ENCODE results near the gene PSAP.

DNA sequence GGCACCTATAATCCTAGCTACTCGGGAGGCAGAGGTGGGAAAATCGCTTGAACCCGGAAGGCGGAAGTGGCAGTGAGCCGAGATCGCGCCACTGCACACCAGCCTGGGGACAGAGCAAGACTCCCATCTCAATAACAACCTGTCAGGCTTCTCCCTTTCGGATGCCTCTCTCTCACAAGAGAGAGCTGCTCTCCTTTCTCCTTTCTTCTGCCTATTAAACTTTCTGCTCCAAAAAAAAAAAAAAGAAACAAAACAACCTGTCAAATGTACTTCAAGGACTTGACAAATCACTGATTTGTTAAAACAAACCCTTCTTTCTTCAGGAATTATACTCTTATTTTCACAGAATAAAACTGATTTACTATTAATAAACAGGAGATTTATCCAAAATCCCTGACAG is 3.6 kb downstream of the PSAP start:
- no peak for TF ChIP-seq POLR2A (IDR thresholded peaks at IDR 0.05)
- TF ChIP-seq, protein P1, sequence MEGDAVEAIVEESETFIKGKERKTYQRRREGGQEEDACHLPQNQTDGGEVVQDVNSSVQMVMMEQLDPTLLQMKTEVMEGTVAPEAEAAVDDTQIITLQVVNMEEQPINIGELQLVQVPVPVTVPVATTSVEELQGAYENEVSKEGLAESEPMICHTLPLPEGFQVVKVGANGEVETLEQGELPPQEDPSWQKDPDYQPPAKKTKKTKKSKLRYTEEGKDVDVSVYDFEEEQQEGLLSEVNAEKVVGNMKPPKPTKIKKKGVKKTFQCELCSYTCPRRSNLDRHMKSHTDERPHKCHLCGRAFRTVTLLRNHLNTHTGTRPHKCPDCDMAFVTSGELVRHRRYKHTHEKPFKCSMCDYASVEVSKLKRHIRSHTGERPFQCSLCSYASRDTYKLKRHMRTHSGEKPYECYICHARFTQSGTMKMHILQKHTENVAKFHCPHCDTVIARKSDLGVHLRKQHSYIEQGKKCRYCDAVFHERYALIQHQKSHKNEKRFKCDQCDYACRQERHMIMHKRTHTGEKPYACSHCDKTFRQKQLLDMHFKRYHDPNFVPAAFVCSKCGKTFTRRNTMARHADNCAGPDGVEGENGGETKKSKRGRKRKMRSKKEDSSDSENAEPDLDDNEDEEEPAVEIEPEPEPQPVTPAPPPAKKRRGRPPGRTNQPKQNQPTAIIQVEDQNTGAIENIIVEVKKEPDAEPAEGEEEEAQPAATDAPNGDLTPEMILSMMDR (IDR thresholded peaks at IDR 0.05), result no peak

Data from tibial nerve (tissue), 3 donors.